Panc1 (cell line): ENCODE results near the gene MSANTD3.

Source experiments
- CTCF ChIP-seq: fragments of 450-650 bp; IDR thresholded peaks from 2 replicates; pipeline ENCODE4 v1.5.1; 2017; ENCODE audit warnings: mild to moderate bottlenecking
- POLR2AphosphoS5 ChIP-seq: IDR thresholded peaks from 2 replicates; pipeline ENCODE4 v1.6.1; 2012; ENCODE audit warnings: mild to moderate bottlenecking, low read depth, low read length, moderate library complexity

GRCh38 chr9:100488177-100488576 lies 61.2 kb downstream of the MSANTD3 start:
- TF ChIP-seq POLR2AphosphoS5: no peak
- TF ChIP-seq CTCF: no peak
